Brain microvascular endothelial cell (primary cell): ENCODE data around the gene FXYD6.

ENCODE experiments used
- DNase-seq: peaks from one replicate; pipeline ENCODE4 v3.0.0-alpha.2; 2020
- H3K27ac ChIP-seq: fragments of 250-450 bp; sonication (Bioruptor Pico); 2 replicates; pipeline ENCODE4 v1.5.1; 2020; ENCODE audit warnings: mild to moderate bottlenecking, moderate library complexity
- H3K27me3 ChIP-seq: fragments of 250-450 bp; sonication (Bioruptor Pico); replicated peaks from 2 replicates; pipeline ENCODE4 v1.5.1; 2020; ENCODE audit warnings: mild to moderate bottlenecking
- H3K36me3 ChIP-seq: fragments of 250-450 bp; sonication (Bioruptor Pico); replicated peaks from 2 replicates; pipeline ENCODE4 v1.5.1; 2020; ENCODE audit warnings: mild to moderate bottlenecking
- H3K4me3 ChIP-seq: 2 replicates; pipeline ENCODE4 v1.5.1; 2011; ENCODE audit warnings: low read depth, mild to moderate bottlenecking, control low read depth, low read length, moderate library complexity
- CTCF ChIP-seq: IDR thresholded peaks from 2 replicates; pipeline ENCODE4 v1.5.1; 2011; ENCODE audit warnings: low read depth, mild to moderate bottlenecking, moderate library complexity, low read length, control low read depth, inconsistent platforms; ENCODE audit errors: missing control alignments
- in situ Hi-C: cut with HindIII; loops from 2 replicates; pipeline ENCODE4 v1.10.0; 2017; ENCODE audit warnings: low sequenced_read_pairs, low pct_ligation_motif_present

Gene FXYD6

GRCh38 chr11:117796872-117797529, 79.5 kb downstream of the FXYD6 start, which contains the start of gene DSCAML1:
Gene DSCAML1 (minus strand): TSS chr11:117797216. CDS start chr11:117797079, 137 bp downstream.
- no peak for DNase-seq
- H3K27me3 ChIP-seq = peaks cover 59% of the 10 kb centered on the region
- H3K36me3 ChIP-seq = no peaks in the 10 kb centered on the region
- no peak within 1 kb of the TSS for H3K27ac ChIP-seq
- TF ChIP-seq CTCF = no peak
- in situ Hi-C loops = no loop called here
- H3K4me3 ChIP-seq = no peak within 1 kb of the TSS

GRCh38 chr11:117796456-117796871, 80.0 kb downstream of the FXYD6 start:
- H3K27ac ChIP-seq = no peak overlapping the region
- in situ Hi-C loops = no loop called here
- no peak for TF ChIP-seq CTCF
- no peak for DNase-seq
- peaks cover 59% of the 10 kb centered on the region for H3K27me3 ChIP-seq
- H3K4me3 ChIP-seq = no peak overlapping the region
- no peaks in the 10 kb centered on the region for H3K36me3 ChIP-seq

- Histone ChIP-seq H3K4me3 (no peak overlapping the region), H3K27ac (no peak overlapping the region), H3K27me3 (peaks cover 59% of the 10 kb centered on the region), H3K36me3 (no peaks in the 10 kb centered on the region)
- DNase-seq = no peak
- TF ChIP-seq CTCF = no peak
- in situ Hi-C loops = no loop called here
Measured at GRCh38 chr11:117795638-117796455, 80.6 kb downstream of the FXYD6 start.

- in situ Hi-C loops = no loop called here
- no peaks in the 10 kb centered on the region for H3K36me3 ChIP-seq
- TF ChIP-seq CTCF = no peak
- H3K27me3 ChIP-seq = peaks cover 57% of the 10 kb centered on the region
- H3K4me3 ChIP-seq = no peak overlapping the region
- no peak overlapping the region for H3K27ac ChIP-seq
- DNase-seq = no peak
Measured at GRCh38 chr11:117794772-117795629, 81.5 kb downstream of the FXYD6 start.

- TF ChIP-seq CTCF = no peak
- in situ Hi-C loops = no loop called here
- H3K4me3 ChIP-seq = no peak overlapping the region
- H3K27me3 ChIP-seq = peaks cover 50% of the 10 kb centered on the region
- DNase-seq = no peak
- H3K27ac ChIP-seq = no peak overlapping the region
- no peaks in the 10 kb centered on the region for H3K36me3 ChIP-seq
Measured at GRCh38 chr11:117794135-117794534, 82.3 kb downstream of the FXYD6 start.
